H9 (cell line): ENCODE measurements around the gene PPP1R16B. TPM values are rescaled to one million over a fixed set of nuclear protein-coding genes. Genes with fewer than 3 reads are reported as not detected.

Source experiments
- DNase-seq: peaks from one replicate; pipeline ENCODE4 v3.0.0-alpha.2; 2017
- H2AFZ ChIP-seq: one replicate; pipeline ENCODE4 v1.6.1; 2013; ENCODE audit warnings: mild to moderate bottlenecking, low read length, control low read depth, moderate library complexity
- H2AK5ac ChIP-seq: 2 replicates; pipeline ENCODE4 v1.6.1; 2013; ENCODE audit warnings: low read length, control low read depth, mixed read lengths; ENCODE audit not compliant: insufficient read length
- H2BK120ac ChIP-seq: one replicate; pipeline ENCODE4 v1.6.1; 2013; ENCODE audit warnings: low read depth, mild to moderate bottlenecking, low read length, control low read depth, inconsistent platforms; ENCODE audit not compliant: poor library complexity, severe bottlenecking
- H2BK12ac ChIP-seq: 2 replicates; pipeline ENCODE4 v1.6.1; 2013; ENCODE audit warnings: low read length, control low read depth, mixed read lengths, low read depth; ENCODE audit not compliant: insufficient read length
- H2BK15ac ChIP-seq: 2 replicates; pipeline ENCODE4 v1.6.1; 2013; ENCODE audit warnings: low read depth, low read length, control low read depth
- H2BK20ac ChIP-seq: one replicate; pipeline ENCODE4 v1.6.1; 2013; ENCODE audit warnings: low read depth, mild to moderate bottlenecking, low read length, control low read depth, inconsistent platforms; ENCODE audit not compliant: poor library complexity, severe bottlenecking
- H2BK5ac ChIP-seq: 2 replicates; pipeline ENCODE4 v1.6.1; 2013; ENCODE audit warnings: low read length, control low read depth, mixed read lengths; ENCODE audit not compliant: insufficient read length
- H3K14ac ChIP-seq: 2 replicates; pipeline ENCODE4 v1.6.1; 2013; ENCODE audit warnings: low read length, control low read depth; ENCODE audit not compliant: insufficient read depth
- H3K18ac ChIP-seq: 2 replicates; pipeline ENCODE4 v1.6.1; 2013; ENCODE audit warnings: low read depth, mild to moderate bottlenecking, mixed read lengths, low read length, control low read depth; ENCODE audit not compliant: insufficient read length
- H3K23ac ChIP-seq: 2 replicates; pipeline ENCODE4 v1.6.1; 2013; ENCODE audit warnings: low read length, control low read depth, mixed read lengths, low read depth; ENCODE audit not compliant: insufficient read length
- H3K23me2 ChIP-seq: 2 replicates; pipeline ENCODE4 v1.6.1; 2013; ENCODE audit warnings: low read depth, mild to moderate bottlenecking, mixed read lengths, low read length, control low read depth; ENCODE audit not compliant: insufficient read length, poor library complexity, severe bottlenecking
- H3K27ac ChIP-seq: 2 replicates; pipeline ENCODE4 v1.5.1; 2013; ENCODE audit warnings: low read length, control low read depth, mixed read lengths, low read depth; ENCODE audit not compliant: insufficient read length
- H3K27me3 ChIP-seq: 2 replicates; pipeline ENCODE4 v1.6.1; 2013; ENCODE audit warnings: low read length, control low read depth, inconsistent platforms; ENCODE audit not compliant: insufficient read depth
- H3K4ac ChIP-seq: 2 replicates; pipeline ENCODE4 v1.6.1; 2013; ENCODE audit warnings: low read depth, mild to moderate bottlenecking, control low read depth, inconsistent platforms, low read length, moderate library complexity
- H3K4me1 ChIP-seq: 2 replicates; pipeline ENCODE4 v1.6.1; 2013; ENCODE audit warnings: low read length, control low read depth, inconsistent platforms; ENCODE audit not compliant: insufficient read depth
- H3K4me2 ChIP-seq: 2 replicates; pipeline ENCODE4 v1.6.1; 2013; ENCODE audit warnings: low read length, control low read depth, mixed read lengths; ENCODE audit not compliant: insufficient read length, insufficient read depth
- H3K56ac ChIP-seq: 2 replicates; pipeline ENCODE4 v1.6.1; 2013; ENCODE audit warnings: low read depth, mild to moderate bottlenecking, mixed read lengths, low read length, control low read depth; ENCODE audit not compliant: insufficient read length
- H3K79me1 ChIP-seq: 2 replicates; pipeline ENCODE4 v1.6.1; 2013; ENCODE audit warnings: low read depth, mild to moderate bottlenecking, moderate library complexity, low read length, control low read depth, inconsistent platforms; ENCODE audit not compliant: insufficient read depth, poor library complexity, severe bottlenecking
- H3K79me2 ChIP-seq: 2 replicates; pipeline ENCODE4 v1.6.1; 2013; ENCODE audit warnings: low read length, control low read depth, inconsistent platforms; ENCODE audit not compliant: insufficient read depth
- H3K9ac ChIP-seq: 2 replicates; pipeline ENCODE4 v1.6.1; 2013; ENCODE audit warnings: low read length, control low read depth, mixed read lengths; ENCODE audit not compliant: insufficient read length; ENCODE audit errors: extremely low read depth
- H3K9me3 ChIP-seq: one replicate; pipeline ENCODE4 v1.6.1; 2013; ENCODE audit warnings: low read depth, low read length, inconsistent platforms; ENCODE audit not compliant: control insufficient read depth
- H3T11ph ChIP-seq: one replicate; pipeline ENCODE4 v1.6.1; 2013; ENCODE audit warnings: mild to moderate bottlenecking, low read length, control low read depth, inconsistent platforms
- H4K20me1 ChIP-seq: one replicate; pipeline ENCODE4 v1.6.1; 2013; ENCODE audit not compliant: control insufficient read depth, insufficient read length, insufficient read depth
- H4K5ac ChIP-seq: 2 replicates; pipeline ENCODE4 v1.6.1; 2013; ENCODE audit warnings: low read depth, mild to moderate bottlenecking, mixed read lengths, low read length, control low read depth; ENCODE audit not compliant: insufficient read length
- H4K8ac ChIP-seq: replicated peaks from 2 replicates; pipeline ENCODE4 v1.6.1; 2013; ENCODE audit warnings: low read length, control low read depth, mixed read lengths, low read depth; ENCODE audit not compliant: insufficient read length
- H4K91ac ChIP-seq: 2 replicates; pipeline ENCODE4 v1.6.1; 2013; ENCODE audit warnings: low read depth, mild to moderate bottlenecking, moderate library complexity, mixed read lengths, low read length, control low read depth; ENCODE audit not compliant: insufficient read length
- H3K27ac Mint-ChIP-seq, 3 experiments: 2 replicates in 2 of 3; 3 replicates in 1 of 3; pipeline ENCODE4 v1.8.0; 2020 to 2021; ENCODE audit warnings: mixed read lengths in 3 of 3, mild to moderate bottlenecking in 1 of 3, moderate library complexity in 1 of 3
- H3K27me3 Mint-ChIP-seq: 2 replicates; pipeline ENCODE4 v1.8.0; 2021; ENCODE audit warnings: low read depth, mild to moderate bottlenecking, moderate library complexity, mixed read lengths
- H3K36me3 Mint-ChIP-seq, 3 experiments: 2 replicates in 2 of 3; 3 replicates in 1 of 3; pipeline ENCODE4 v1.8.0; 2020 to 2021; ENCODE audit warnings: low read depth in 3 of 3, mixed read lengths in 3 of 3; ENCODE audit not compliant: insufficient read depth in 1 of 3
- H3K4me1 Mint-ChIP-seq, 2 experiments: 2 replicates each; pipeline ENCODE4 v1.8.0; 2020; ENCODE audit warnings: mixed read lengths in 2 of 2
- H3K4me3 Mint-ChIP-seq, 2 experiments: 2 replicates in 1 of 2; 3 replicates in 1 of 2; pipeline ENCODE4 v1.8.0; 2020 to 2021; ENCODE audit warnings: mild to moderate bottlenecking in 2 of 2, mixed read lengths in 2 of 2, moderate library complexity in 1 of 2
- H3K9me3 Mint-ChIP-seq, 2 experiments: 2 replicates in 1 of 2; 3 replicates in 1 of 2; pipeline ENCODE4 v1.8.0; 2020; ENCODE audit warnings: mild to moderate bottlenecking in 2 of 2, mixed read lengths in 2 of 2, moderate library complexity in 1 of 2
- CTCF ChIP-seq: fragments of 200-600 bp; sonication (generic); conservative IDR thresholded peaks from 3 replicates; pipeline ENCODE4 v1.8.0; 2021; ENCODE audit warnings: antibody characterized with exemption, mild to moderate bottlenecking
- WGBS: extraction: QIAGEN DNeasy Blood & Tissue Kit; methylation state at CpG from one replicate; pipeline ENCODE4 v1.1.7; 2013; ENCODE audit warnings: missing lambda C conversion rate, low lambda C conversion rate, mixed read lengths; ENCODE audit not compliant: insufficient read length; ENCODE audit errors: extremely low coverage; 5-methylcytosine and 5-hydroxymethylcytosine counted together
- total RNA-seq: library from RNA; stranded (reverse); gene quantifications from 2 replicates; pipeline ENCODE4 v1.2.1, GENCODE V29; 2021

Gene PPP1R16B
- total RNA-seq, 1 experiment from 2014 or later, result 8.2 TPM

GRCh38 chr20:38968090-38968489 is 162.6 kb downstream of the PPP1R16B start:
- Histone ChIP-seq H4K5ac (no peak overlapping the region), H3K23ac (no peak overlapping the region), H2AK5ac (no peak overlapping the region), H2BK15ac (no peak overlapping the region), H3K23me2 (no peaks in the 10 kb centered on the region), H2BK5ac (no peak overlapping the region), H2BK120ac (no peak overlapping the region), H3K4me1 (no peaks in the 10 kb centered on the region), H2AFZ (no peak overlapping the region), H4K8ac (no peak overlapping the region), H4K91ac (no peak overlapping the region), H3K27me3 (no peaks in the 10 kb centered on the region), H3K9me3 (no peaks in the 10 kb centered on the region), H2BK20ac (no peak overlapping the region), H3K9ac (no peak overlapping the region), H3K18ac (no peak overlapping the region), H3K56ac (no peak overlapping the region), H3K4ac (no peak overlapping the region), H4K20me1 (no peaks in the 10 kb centered on the region), H3K79me2 (peaks cover 3% of the 10 kb centered on the region), H2BK12ac (no peak overlapping the region), H3K27ac (no peak overlapping the region), H3K14ac (no peak overlapping the region), H3T11ph (no peak overlapping the region), H3K79me1 (peaks cover 8% of the 10 kb centered on the region), H3K4me2 (no peak overlapping the region)
- WGBS, result no CpG with 5 or more reads among the region's 6 CpGs
- peaks cover 12 to 39% (median 24%) of the 10 kb centered on the region in 3 experiments; a peak in 6 of 7 replicates for H3K36me3 Mint-ChIP-seq
- TF ChIP-seq CTCF, result no peak
- DNase-seq, result no peak
- no peak overlapping the region for H3K4me3 Mint-ChIP-seq
- H3K4me1 Mint-ChIP-seq, result peaks cover 5 to 15% of the 10 kb centered on the region in 2 experiments
- H3K27me3 Mint-ChIP-seq, result no peaks in the 10 kb centered on the region
- H3K9me3 Mint-ChIP-seq, result no peaks in the 10 kb centered on the region
- no peak overlapping the region for H3K27ac Mint-ChIP-seq
